HCT116 (cell line): Measurements from ENCODE around the gene NSUN7.

ENCODE experiments used
- CBX3 ChIP-seq: IDR thresholded peaks from 2 replicates; pipeline ENCODE4 v1.6.1; 2012; ENCODE audit warnings: low read depth
- CTCF ChIP-seq, 3 experiments: fragments of 200-600 bp in 1 of 3; sonication (generic) in 1 of 3; IDR thresholded peaks in 2 of 3; conservative IDR thresholded peaks in 1 of 3; 2 replicates each; pipeline ENCODE4 v1.5.1; 2012 to 2017; ENCODE audit warnings: low read depth in 2 of 3, low read length in 2 of 3, antibody characterized with exemption in 1 of 3, borderline replicate concordance in 1 of 3, control low read depth in 1 of 3, mild to moderate bottlenecking in 1 of 3, mixed read lengths in 1 of 3, mixed run types in 1 of 3, moderate library complexity in 1 of 3; ENCODE audit not compliant: insufficient read depth in 1 of 3
- ELF1 ChIP-seq: IDR thresholded peaks from 2 replicates; pipeline ENCODE4 v1.6.1; 2012; ENCODE audit warnings: low read depth, borderline replicate concordance
- EZH2 ChIP-seq: fragments of 200-600 bp; sonication (generic); IDR thresholded peaks from 2 replicates; pipeline ENCODE4 v1.6.1; 2017; ENCODE audit warnings: antibody characterized with exemption, mixed run types
- POLR2A ChIP-seq: IDR thresholded peaks from 2 replicates; pipeline ENCODE4 v1.7.0; 2011; ENCODE audit warnings: borderline replicate concordance; ENCODE audit not compliant: insufficient read depth, insufficient read length; ENCODE audit errors: extremely low read depth
- YY1 ChIP-seq: IDR thresholded peaks from 2 replicates; pipeline ENCODE4 v1.6.1; 2011; ENCODE audit warnings: low read length, low read depth, moderate library complexity, mild to moderate bottlenecking; ENCODE audit not compliant: insufficient replicate concordance; ENCODE audit errors: extremely low read depth
- ZNF274 ChIP-seq: fragments of 200-500 bp; sonication (Bioruptor generic); IDR thresholded peaks from 2 replicates; pipeline ENCODE4 v1.6.1; 2014; ENCODE audit warnings: mild to moderate bottlenecking, low read depth, low read length, inconsistent platforms
- TF ChIP-seq, protein P1 (sequence below): IDR thresholded peaks from 2 replicates; pipeline ENCODE4 v1.6.1; 2012

DNA sequence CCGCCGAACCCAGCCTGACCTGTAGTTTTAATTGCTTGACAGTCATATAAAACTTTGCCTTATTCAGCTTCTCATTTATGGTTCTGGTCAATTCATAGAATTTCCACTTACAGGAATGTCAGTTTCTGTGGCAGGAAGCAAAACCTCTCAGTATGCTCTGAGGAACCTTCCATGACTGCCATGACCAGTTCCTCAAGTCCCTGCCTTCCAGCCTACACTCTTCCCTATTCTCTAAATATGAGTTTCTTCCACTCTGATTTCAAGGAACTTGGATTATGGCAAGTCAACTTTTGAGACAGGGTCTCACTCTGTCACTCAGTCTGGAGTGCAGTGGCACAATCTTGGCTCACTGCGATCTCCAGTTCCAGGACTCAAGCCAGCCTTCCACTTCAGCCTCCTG lies 26.0 kb upstream of the NSUN7 start:
- TF ChIP-seq CTCF (IDR thresholded peaks at IDR 0.05 in 2 of 3, conservative IDR thresholded peaks at IDR 0.05 in 1 of 3; ENCODE audit: borderline replicate concordance in 1 of 3, insufficient read depth in 1 of 3, low read depth in 2 of 3, low read length in 2 of 3) = no peak
- TF ChIP-seq POLR2A = no peak
- no peak for TF ChIP-seq CBX3
- no peak for TF ChIP-seq EZH2
- TF ChIP-seq YY1 = no peak
- TF ChIP-seq ZNF274 = no peak
- TF ChIP-seq, protein P1, sequence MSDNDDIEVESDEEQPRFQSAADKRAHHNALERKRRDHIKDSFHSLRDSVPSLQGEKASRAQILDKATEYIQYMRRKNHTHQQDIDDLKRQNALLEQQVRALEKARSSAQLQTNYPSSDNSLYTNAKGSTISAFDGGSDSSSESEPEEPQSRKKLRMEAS = no peak
- no peak for TF ChIP-seq ELF1
